DMS 273 (cell line): Measurements from ENCODE around the gene HIPK2.

Source experiments
- DNase-seq: peaks from one replicate; lab custom pipeline; 2025; ENCODE audit not compliant: unreplicated experiment; lab: John Stamatoyannopoulos, UW

The HIPK2 gene

GRCh38 chr7:139698844-139699243 lies 79.0 kb downstream of the HIPK2 start:
- DNase-seq: no peak

- no peak for DNase-seq
These were observed 79.5 kb downstream of the HIPK2 start for GRCh38 chr7:139698278-139698677.

DNA sequence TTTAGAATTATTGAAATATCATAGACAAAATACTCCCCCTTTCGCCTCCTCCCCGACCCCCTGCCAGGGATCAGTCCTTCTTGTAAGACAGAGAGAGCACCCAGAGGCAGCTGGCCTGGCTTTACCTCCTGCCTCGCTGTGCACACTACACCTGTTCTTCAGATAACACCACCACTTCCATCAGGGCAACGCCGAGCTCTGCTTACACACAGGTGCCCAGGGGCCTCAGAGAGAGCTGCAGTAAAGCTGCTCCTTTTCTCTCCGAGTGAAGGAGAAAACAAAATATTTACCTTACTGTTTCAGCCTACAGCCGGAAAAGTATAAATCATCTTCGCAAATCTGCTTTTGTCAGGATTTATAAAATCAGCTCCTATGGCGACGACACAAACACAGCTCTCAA lies 80.7 kb downstream of the HIPK2 start:
- DNase-seq: no peak

- DNase-seq: no peak
These were observed 81.2 kb downstream of the HIPK2 start for GRCh38 chr7:139696552-139696951.

DNA sequence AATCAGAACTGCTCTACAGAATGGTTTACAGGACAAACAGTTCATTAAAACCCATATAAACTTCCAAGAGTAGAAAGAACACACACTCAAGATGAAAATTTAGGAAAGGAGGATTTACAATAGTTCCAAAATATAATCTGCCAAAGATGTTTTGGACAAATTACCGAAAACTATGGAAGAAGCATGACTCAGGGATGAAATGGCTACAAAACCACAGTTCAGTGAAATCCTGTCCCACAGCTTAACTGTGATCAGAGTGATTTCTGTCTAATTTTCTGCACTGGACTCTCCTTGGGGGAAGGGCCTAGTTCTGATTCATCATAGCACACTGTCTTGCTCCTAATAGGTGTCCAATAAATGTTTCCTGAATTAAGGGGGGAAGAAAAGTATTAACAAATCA lies 82.2 kb downstream of the HIPK2 start:
- DNase-seq: no peak

GRCh38 chr7:139695051-139695450 lies 82.7 kb downstream of the HIPK2 start:
- no peak for DNase-seq

GRCh38 chr7:139694389-139694676 lies 83.5 kb downstream of the HIPK2 start:
- DNase-seq: no peak

DNA sequence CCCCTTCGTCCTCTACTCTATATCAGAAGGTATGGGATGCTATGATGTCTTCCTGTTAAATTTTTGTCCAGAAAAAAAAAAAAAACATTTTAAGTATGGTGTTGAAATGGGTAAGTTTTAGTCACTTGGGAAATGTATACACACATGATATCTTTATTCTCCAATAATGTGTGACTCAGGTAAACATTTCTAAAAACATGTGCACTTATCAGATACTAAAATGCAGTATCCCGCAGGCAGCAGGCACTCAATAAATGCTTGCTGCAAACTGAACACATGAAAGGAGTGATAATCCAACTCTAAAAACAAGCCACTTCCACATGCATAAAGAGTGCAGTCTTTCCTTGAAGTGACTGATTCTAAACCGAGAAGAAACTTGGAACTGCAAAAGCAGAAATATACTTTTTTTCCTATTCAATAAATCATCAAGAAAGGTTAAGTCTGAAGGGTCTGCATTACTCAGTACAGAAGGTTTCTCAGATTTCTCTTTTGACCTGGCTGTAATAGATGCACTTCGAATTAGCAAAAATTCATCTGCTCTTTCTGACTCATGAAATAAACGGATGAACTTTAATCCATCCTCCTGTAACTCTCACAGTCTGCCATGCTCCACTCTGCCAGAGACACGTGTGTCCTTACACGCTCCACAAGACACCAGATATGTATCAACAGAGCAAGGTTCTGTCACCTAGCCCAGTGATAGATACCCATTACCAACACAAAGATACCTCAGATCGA lies 84.0 kb downstream of the HIPK2 start:
- no peak for DNase-seq

GRCh38 chr7:139692723-139693122 lies 85.1 kb downstream of the HIPK2 start:
- no peak for DNase-seq

DNA sequence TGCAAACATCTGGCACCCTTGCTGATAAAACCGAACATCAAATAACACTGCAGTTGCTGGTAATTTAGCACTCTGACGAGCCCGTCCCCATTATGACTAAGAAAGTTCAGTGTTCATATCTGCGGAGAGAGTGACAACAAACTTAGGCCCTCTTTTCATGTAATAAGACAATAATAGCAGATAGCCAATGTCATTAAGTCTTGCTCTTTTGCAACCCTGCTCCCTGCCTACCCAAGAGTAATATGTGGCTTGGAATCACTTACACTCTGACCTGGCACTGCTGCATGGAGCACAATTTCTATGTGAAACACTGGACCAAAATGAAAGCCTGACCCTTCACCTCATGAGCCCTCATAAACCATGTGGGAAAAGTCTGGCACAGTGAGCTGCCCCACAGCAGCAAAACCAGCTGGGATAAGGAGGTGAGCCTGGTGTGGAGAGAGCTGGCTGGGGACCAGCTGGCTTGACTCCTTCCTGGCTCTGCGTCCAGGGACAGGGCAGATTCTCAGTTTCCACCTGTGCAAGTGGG lies 86.5 kb downstream of the HIPK2 start:
- DNase-seq: peak; percentile 83

DNA sequence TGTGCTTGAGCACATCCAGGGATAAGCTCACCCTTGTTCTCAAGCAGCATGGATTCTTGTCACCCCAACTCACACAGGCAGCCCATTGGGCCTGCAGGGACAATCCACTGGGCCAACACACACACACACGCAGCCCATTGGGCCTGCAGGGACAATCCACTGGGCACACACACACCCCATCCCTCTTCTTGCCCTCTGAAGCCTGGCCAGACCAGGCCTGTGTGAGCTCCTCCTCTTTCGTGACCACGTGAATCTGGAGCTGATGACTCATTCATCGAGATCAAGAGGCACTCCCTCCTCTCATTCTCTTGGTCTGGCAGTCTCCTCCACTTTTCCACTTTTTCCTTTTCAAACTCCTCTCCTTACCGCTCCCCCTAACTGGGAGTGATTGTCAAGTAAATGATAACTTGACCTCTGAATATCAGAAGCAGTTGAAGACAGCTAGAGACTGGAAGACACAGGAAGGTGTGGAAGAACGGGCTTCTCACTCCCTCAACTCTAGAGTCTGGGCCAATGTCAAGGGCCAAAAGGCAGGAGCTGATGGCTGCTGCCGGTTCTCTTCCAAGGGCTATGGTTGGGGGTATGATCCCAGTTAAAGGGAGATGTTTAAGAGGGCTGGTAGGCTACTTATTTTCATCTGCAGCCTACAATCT lies 89.7 kb downstream of the HIPK2 start:
- no peak for DNase-seq

DNA sequence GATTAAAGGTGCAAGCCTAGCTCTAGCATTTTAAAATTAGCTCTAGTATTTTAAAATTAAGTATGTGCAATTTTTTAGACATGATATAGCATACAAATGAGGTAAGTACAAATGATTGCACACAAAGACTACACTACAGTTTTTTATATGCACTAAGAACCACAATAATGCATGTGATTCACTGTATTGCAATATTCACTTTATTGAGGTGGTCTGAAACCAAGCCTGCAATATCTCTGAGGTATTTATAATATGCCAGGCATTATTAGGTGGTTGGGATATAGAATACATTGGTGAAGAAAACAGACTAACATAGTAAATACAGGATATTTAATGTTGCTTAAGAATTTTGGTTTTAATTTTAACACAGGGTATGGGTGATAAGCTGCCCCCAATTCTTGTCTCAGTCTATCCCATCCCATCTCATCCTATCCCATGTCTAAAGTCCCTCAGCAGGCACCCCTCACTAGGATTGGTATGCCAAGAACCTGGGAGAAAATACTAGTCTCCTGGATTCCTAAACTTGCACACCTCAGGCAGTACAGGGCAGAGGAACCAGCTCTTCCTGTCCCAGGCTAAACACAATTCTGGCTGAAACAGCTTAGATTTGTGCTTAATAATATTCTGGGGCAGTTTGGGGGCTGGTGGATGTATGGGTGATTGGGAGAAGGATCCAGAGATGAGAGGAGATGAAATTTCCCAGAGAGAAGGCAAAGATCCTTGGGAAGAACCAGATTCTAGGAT lies 90.4 kb downstream of the HIPK2 start:
- no peak for DNase-seq

- no peak for DNase-seq
These were observed 94.5 kb downstream of the HIPK2 start for GRCh38 chr7:139683137-139683921.

GRCh38 chr7:139682136-139683013 lies 95.4 kb downstream of the HIPK2 start:
- DNase-seq: no peak

DNA sequence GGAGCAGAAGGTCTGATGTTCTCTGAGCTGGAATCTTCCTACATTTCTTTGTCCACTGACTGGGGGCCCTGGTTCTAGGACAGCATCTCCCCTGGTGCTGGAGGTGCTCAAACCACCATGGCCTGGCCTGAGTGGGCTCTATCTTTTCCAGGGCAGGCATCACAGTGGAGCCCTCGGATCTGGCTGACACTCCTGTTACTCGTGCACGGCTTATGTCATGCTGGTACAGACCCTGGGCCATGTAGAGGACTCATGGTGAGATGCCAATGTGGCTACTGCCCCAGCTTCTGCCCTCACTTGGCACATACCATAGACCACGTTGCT lies 96.0 kb downstream of the HIPK2 start:
- no peak for DNase-seq

- no peak for DNase-seq
These were observed 96.4 kb downstream of the HIPK2 start for GRCh38 chr7:139681463-139681755.

GRCh38 chr7:139680676-139681462 lies 96.9 kb downstream of the HIPK2 start:
- no peak for DNase-seq

GRCh38 chr7:139679731-139680594 lies 97.8 kb downstream of the HIPK2 start:
- DNase-seq: no peak

GRCh38 chr7:139676390-139676789 lies 101.4 kb downstream of the HIPK2 start:
- no peak for DNase-seq
